Prostate gland (tissue), 2 donors: Measurements from ENCODE around the gene CAPSL.

Experiments
- CTCF ChIP-seq, 4 experiments: fragments of 200-600 bp in 2 of 4; fragments of 450-650 bp in 2 of 4; sonication (generic) in 2 of 4; IDR thresholded peaks; 1 replicate in 3 of 4; 2 replicates in 1 of 4; pipeline ENCODE4 v1.5.1; 2016 to 2019; ENCODE audit warnings: antibody characterized with exemption in 4 of 4, mild to moderate bottlenecking in 2 of 4, moderate library complexity in 2 of 4
- POLR2A ChIP-seq: fragments of 450-650 bp; IDR thresholded peaks from one replicate; pipeline ENCODE4 v1.6.1; 2016; ENCODE audit warnings: antibody characterized with exemption, mild to moderate bottlenecking

GRCh38 chr5:35880156-35880555 lies 58.3 kb downstream of the CAPSL start:
- TF ChIP-seq CTCF (IDR thresholded peaks at IDR 0.05) (no peak), POLR2A (no peak)
